ENCODE results near the gene HS1BP3. TPM values are rescaled to one million over a fixed set of nuclear protein-coding genes. Genes with fewer than 3 reads are reported as not detected.

Gene HS1BP3
- total RNA-seq, 1 donor: 23.0 TPM

GRCh38 chr2:20648831-20649230 lies 2.1 kb downstream of the HS1BP3 start:
- H3K4me3 ChIP-seq (ENCODE audit: low read depth, low read length): no peak overlapping the region
- TF ChIP-seq CTCF (IDR thresholded peaks at IDR 0.05; ENCODE audit: insufficient read depth, low read length): no peak
- DNase-seq (ENCODE audit: low read depth): no peak

- DNase-seq (ENCODE audit: low read depth): no peak
- TF ChIP-seq CTCF (IDR thresholded peaks at IDR 0.05; ENCODE audit: insufficient read depth, low read length): no peak
- H3K4me3 ChIP-seq (ENCODE audit: low read depth, low read length): no peak overlapping the region
These were observed 2.7 kb downstream of the HS1BP3 start for GRCh38 chr2:20648206-20648605.

GRCh38 chr2:20647738-20648137 lies 3.2 kb downstream of the HS1BP3 start:
- no peak for DNase-seq (ENCODE audit: low read depth)
- TF ChIP-seq CTCF (IDR thresholded peaks at IDR 0.05; ENCODE audit: insufficient read depth, low read length): no peak
- H3K4me3 ChIP-seq (ENCODE audit: low read depth, low read length): no peak overlapping the region

GRCh38 chr2:20647211-20647610 lies 3.7 kb downstream of the HS1BP3 start:
- TF ChIP-seq CTCF (IDR thresholded peaks at IDR 0.05; ENCODE audit: insufficient read depth, low read length): no peak
- DNase-seq (ENCODE audit: low read depth): no peak

GRCh38 chr2:20646446-20646845 lies 4.5 kb downstream of the HS1BP3 start:
- DNase-seq (ENCODE audit: low read depth): no peak
- no peak for TF ChIP-seq CTCF (IDR thresholded peaks at IDR 0.05; ENCODE audit: insufficient read depth, low read length)
- H3K4me3 ChIP-seq (ENCODE audit: low read depth, low read length): no peak overlapping the region

More at GRCh38 chr2:20647211-20647610, 3.7 kb downstream of the HS1BP3 start:
- H3K4me3 ChIP-seq (ENCODE audit: low read depth, low read length): no peak overlapping the region

GRCh38 chr2:20645761-20646160 lies 5.1 kb downstream of the HS1BP3 start:
- no peak for TF ChIP-seq CTCF (IDR thresholded peaks at IDR 0.05; ENCODE audit: insufficient read depth, low read length)
- no peak overlapping the region for H3K4me3 ChIP-seq (ENCODE audit: low read depth, low read length)
- DNase-seq (ENCODE audit: low read depth): no peak

- H3K4me3 ChIP-seq (ENCODE audit: low read depth, low read length): no peak overlapping the region
- TF ChIP-seq CTCF (IDR thresholded peaks at IDR 0.05; ENCODE audit: insufficient read depth, low read length): no peak
- DNase-seq (ENCODE audit: low read depth): no peak
These were observed 5.6 kb downstream of the HS1BP3 start for GRCh38 chr2:20645301-20645701.

Data from fibroblast of the aortic adventitia (primary cell).